A375 (cell line): ENCODE results near the gene BCKDHA. TPM values are rescaled to one million over a fixed set of nuclear protein-coding genes. Genes with fewer than 3 reads are reported as not detected.

ENCODE experiments used
- small RNA-seq: library from RNA; depleted of rRNA; stranded (forward); fragments of <200 nt; gene quantifications from one replicate; pipeline ENCODE3, GENCODE V24; 2014
- total RNA-seq: library from RNA; depleted of rRNA; stranded (reverse); fragments of >200 nt; shearing (Covaris generic); gene quantifications from 2 replicates; pipeline ENCODE4 v1.2.3, GENCODE V29; 2014; rRNA removed

The BCKDHA gene
- total RNA-seq = 103 and 115 TPM in 2 replicates

DNA sequence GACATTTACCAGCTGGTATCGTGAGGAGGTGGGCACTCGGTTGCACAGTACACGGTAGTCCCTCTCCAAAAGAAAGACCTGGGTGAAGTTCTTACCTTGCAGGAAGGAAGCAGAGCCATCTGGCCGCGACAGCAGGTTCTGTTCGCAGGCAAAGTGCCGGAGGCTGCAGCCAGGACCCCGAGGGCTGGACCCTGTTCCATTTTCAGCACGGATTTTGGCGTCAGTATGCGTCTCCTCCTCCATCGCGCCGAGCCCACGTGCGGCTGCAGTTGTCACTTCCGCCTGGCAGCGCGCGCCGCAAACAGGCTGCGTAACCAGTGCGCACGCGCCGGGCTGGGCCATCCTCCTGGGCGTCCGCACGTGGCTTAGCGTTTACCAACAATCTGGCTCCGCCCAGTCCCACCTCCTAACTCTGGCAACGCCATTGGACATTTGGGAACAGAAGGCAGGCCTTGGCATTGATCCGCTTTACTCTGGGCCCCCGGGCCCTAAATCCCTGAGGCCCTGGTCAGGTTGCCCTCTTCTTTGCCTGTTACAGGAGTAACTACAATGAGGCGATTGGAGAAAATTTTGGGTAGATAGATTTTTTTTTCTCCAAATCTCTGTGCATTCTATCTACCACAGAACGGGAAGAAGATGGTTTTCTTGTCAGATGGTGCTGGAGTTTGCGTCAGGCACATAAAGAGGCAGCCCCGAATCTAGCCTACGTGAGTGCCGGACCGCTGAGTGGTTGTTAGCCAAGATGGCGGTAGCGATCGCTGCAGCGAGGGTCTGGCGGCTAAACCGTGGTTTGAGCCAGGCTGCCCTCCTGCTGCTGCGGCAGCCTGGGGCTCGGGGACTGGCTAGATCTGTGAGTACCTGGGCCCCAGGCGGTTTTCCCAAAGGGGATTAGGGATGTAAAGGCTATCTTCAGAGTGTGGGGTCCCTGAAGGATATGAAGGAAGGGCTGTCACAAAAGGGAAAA is at the start of gene BCKDHA, which contains the start of gene EXOSC5:
Gene BCKDHA (plus strand): TSS at position 733 of the 964 bp plus-strand sequence. CDS start 10 bp downstream, at position 743.
Gene EXOSC5 (minus strand): TSS at position 274 of the 964 bp plus-strand sequence. CDS start 31 bp downstream, at position 243.

DNA sequence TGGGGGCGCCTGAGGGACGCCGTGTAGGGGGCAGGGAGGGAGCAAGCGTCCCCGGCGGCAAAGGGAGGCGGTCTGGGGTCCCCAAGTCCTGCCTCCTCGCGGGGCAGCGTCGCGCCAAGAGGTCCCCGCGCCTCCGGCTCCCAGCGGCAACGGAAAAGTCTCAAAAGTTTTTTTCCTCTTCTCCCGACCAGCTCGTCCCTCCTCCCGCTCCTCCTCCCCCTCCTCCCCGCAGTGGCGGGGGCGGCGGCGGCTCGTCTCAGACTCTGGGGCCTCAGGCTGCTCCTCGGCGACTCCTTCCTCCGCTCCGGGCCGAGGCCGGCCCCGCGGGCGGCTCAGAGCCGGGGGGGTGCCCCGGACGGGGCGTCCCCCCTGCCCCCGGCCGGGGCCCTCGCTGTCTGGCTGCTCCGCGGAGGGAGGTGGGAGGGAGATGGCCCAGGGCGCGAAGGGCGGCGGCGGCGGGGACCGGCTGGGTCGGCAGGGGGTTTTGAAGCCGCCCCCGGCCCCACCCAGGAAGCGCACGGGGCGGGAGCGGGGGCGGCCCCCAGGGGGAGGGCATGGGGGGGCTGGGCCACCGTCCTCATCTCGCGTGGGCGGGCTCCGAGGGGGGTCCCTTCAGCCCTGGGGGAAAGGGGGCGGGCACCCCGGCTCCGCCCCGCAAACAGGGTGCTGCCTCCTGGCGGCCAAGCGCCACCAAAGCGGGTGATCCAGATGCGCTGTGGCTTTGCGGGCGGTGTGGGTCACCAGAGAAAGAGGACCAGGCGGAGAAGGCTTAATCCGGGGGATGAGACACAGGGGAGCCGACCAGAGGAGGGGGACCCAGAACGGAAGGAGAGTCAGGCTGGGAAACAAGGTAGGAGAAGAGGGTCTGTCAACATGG is 43.9 kb upstream of the BCKDHA start, which contains the start of gene TGFB1:
Gene TGFB1 (minus strand): TSS at position 457 of the 877 bp plus-strand sequence. CDS start 878 bp downstream, outside the sequence.

DNA sequence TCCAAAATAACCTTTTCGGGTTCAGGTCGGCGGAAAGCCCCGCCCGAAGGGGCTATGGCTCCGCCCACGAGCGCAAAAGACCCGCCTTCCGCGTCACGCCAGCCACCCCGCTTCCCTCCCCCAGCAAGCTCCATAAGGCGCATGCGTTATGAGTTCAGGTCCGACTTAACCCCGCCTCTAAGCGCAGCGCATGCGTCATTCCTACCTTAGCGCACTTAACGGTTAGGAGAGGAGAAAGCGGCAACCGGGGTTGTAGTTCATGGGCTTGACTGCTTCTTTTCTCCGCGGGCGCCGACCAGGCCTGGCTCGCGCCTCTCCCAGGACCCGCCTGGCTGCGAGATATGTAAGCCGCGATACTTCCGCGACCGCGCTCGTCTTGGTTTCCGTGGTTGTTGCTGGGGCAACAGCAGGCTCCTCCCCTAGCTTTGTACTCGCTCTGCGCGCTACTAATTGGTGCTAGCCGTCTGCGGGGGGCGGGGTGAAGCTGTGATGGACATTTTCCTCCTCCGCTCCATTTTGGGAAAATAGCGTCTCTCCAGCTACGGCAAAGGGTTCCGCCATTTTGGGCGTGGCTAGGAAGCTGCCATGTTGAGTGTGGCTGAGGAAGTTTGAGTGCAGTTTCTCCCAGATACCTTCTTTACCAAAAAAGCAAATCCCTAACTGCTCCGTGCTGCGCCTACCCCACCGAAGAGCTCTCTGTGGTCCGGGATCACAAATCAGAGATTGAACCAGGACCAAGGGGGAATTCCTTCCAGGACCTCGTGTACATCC is 33.7 kb upstream of the BCKDHA start, which contains the start of gene B9D2:
Gene B9D2 (minus strand): TSS at position 397 of the 771 bp plus-strand sequence. CDS start 630 bp downstream, outside the sequence.

DNA sequence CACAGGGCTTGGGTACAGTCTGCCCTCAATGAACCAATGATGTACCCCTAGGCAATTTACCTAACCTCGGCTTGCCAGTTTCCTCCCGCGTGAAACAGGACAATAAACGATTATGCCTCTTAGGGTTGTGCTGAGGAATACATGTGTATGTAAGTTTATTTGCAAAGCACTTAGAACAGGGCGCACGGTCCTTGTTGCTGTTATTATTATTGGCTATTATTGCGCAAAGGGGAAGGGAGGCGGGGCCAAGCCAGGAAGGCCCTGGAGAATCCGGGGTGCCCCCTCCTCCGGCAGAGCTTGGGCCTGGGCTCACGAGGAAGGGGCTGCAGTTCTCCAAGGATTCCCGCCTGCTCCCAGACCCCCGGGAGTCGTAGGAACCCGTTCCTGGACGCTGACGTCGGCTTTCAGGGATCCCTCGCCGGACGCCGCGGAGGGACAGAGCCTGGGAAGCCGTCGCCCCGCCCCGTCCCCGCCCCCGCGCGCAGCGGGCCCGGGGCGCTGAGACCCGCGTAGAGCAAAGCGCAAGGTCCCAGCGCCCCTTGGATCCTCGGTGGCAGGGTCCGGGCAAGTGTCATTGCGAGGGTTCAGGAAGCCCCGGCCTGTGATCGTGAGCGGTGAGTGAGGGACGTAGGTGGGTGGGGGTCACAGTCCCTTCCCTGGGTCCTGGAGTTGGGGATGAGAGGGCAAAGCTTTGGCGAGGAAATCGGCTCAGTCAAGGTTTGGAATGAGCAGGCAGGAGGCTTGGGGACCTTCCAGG is 21.2 kb upstream of the BCKDHA start, which contains the start of gene TMEM91:
Gene TMEM91 (plus strand): TSS at position 293 of the 757 bp plus-strand sequence. CDS start 1,777 bp downstream, outside the sequence.

DNA sequence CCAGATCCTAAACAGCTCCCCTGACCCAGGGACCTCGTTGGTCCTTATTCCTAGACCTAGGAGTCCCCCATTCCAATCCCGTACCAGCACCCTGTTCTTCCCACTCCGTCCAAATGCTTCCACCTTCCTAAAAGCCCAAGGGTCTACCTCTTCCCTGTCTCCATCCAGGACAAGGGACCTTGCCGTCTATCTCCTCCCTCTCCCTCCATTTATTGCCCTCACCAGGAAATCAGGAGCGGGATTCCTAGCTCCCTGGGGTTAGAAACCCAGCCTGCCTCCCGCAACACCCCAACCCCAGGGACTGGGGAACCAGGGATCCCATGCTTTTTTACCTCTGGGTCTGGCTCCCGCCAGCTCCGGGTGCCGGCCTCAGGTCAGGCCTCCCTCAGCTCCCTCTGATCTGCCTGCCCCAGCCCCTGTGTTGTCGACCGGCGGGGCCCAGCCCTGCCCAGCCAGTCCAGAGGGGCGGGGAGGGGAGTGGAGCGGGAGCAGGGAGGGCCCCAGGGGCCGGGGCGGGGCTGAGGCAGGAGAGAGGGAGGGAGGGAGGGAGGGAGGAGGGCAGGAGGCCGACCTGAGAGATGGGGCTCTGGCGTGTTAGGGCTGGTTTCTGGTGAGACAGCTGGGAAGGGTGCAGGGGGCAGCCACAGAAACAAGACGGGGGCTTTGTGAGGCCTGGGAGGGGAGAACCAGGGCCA is 29.5 kb downstream of the BCKDHA start, which contains the start of gene B3GNT8:
Gene B3GNT8 (minus strand): TSS at position 423 of the 695 bp plus-strand sequence. CDS start 596 bp downstream, outside the sequence.

DNA sequence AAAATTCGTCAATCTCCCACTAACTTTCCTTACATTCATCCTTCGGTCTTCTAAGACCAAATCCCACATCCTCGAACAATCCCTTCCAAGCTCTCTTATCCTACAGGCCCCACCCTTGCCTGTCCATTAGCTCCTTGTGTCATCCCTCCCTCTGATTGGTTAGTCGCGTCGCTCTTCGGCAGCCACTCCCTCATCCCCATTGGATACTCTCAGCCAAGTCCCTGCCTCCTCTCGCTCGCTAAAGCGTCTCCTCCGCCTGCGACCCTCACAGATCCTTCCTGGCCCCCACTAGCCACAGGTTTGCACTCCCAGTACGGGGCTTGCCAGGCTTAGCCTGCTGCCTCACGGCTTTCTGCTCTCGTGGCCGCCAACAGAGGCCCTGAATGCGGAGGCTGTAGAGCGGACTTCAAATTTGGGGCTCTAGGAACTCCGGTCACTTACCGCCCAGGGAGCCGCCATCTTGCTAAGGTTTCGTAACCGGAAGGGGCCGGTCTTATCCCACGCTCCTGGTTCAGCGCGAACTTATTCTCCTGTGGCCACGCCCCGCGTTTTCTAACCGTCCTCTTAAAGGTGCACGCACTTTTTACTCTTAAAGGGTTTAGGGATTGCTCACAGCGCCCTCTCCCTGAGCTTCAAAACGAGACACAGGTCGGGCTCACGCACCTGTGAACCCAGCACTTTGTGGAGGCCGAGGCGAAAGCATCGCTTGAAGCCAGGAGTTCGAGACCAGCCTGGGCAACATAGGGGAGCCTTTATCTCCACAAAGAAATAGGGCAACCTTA is 42.0 kb downstream of the BCKDHA start, which contains the start of gene DMAC2:
Gene DMAC2 (minus strand): TSS at position 472 of the 782 bp plus-strand sequence. CDS start 13 bp downstream, at position 459.

DNA sequence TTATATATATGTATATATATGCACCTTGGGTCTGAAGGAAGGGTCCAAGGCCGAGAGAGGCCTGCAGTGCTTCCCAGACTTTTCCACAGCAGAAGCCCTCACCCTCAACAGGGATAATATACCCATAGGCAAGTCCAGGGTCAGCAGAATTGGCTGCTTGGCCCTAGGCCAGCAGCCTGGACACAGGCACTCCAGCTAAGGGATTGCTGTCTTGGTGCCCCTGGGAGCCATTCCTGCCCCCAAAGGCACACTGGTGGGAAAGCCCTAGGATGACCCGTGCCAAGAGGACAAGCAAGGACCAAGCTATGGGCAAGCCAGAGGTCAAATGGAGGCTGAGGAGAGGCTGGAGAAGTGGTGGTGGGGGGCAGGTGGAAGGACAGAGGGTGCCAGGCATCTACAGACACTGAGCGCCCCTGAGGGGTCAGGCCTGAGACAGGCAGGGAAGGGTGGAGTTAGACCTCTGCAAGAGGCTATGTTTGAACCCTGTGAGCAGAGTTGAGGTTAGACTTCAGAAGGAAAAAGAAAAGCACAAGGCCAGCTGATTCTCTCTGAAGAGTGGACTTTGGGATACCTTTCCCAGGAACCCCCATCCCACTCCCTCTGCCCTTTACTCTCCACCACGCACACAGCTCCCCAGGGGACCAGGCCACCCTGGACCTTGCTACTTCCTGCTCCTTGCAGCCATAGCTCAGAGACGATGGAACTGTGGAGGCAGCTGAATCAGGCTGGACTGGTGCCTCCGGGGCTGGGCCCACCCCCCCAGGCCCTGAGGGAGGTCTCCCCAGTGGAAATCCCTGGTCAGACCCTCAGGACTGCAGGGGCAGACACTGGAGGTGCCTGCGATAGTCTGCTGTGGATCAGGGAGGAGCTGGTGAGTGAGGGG is 45.1 kb downstream of the BCKDHA start, which contains the start of gene ERICH4:
Gene ERICH4 (plus strand): TSS at position 684 of the 883 bp plus-strand sequence. CDS start 14 bp downstream, at position 698.

Small RNAs within 50 kb of the gene (small RNA-seq; reads per million reads assigned to genes)
- not detected for gene RF00017

Other genes with a start within 250 kb of the BCKDHA start
- 0.05 and 0.75 TPM in 2 replicates for gene CYP2S1, start 204.6 kb upstream of the BCKDHA start, total RNA-seq
- 302 and 303 TPM in 2 replicates for gene AXL, start 178.6 kb upstream of the BCKDHA start, total RNA-seq
- 215 and 217 TPM in 2 replicates for gene HNRNPUL1, start 133.4 kb upstream of the BCKDHA start, total RNA-seq
- 17.7 and 19.9 TPM in 2 replicates for gene CCDC97, start 87.6 kb upstream of the BCKDHA start, total RNA-seq
- gene TGFB1, start 43.9 kb upstream of the BCKDHA start, total RNA-seq = 10.7 and 15.3 TPM in 2 replicates
- gene B9D2, start 33.7 kb upstream of the BCKDHA start, total RNA-seq = 7.2 and 16.3 TPM in 2 replicates
- gene TMEM91, start 21.3 kb upstream of the BCKDHA start, total RNA-seq = 1.4 and 2.3 TPM in 2 replicates
- gene EXOSC5, start 459 bp upstream of the BCKDHA start, total RNA-seq = 91.0 and 93.2 TPM in 2 replicates
- not detected in 2 replicates for gene B3GNT8, start 29.6 kb downstream of the BCKDHA start, total RNA-seq
- 32.9 and 35.2 TPM in 2 replicates for gene DMAC2, start 42.1 kb downstream of the BCKDHA start, total RNA-seq
- not detected in 2 replicates for gene ERICH4, start 45.3 kb downstream of the BCKDHA start, total RNA-seq
- gene CEACAM21, start 178.3 kb downstream of the BCKDHA start, total RNA-seq = not detected in 2 replicates
- gene CEACAM4, start 229.3 kb downstream of the BCKDHA start, total RNA-seq = not detected in 2 replicates